Stomach smooth muscle (tissue), 2 donors: Measurements from ENCODE around the gene GSN.

Source experiments
- H3K27ac ChIP-seq: one replicate; pipeline ENCODE4 v1.7.0; 2013; ENCODE audit warnings: mild to moderate bottlenecking, low read length, inconsistent platforms
- H3K27me3 ChIP-seq, 2 donors: one replicate each; pipeline ENCODE4 v1.7.0; 2013; ENCODE audit warnings: low read length in 2 of 2; ENCODE audit not compliant: insufficient read depth in 2 of 2, control insufficient read depth in 1 of 2
- H3K36me3 ChIP-seq, 2 donors: one replicate each; pipeline ENCODE4 v1.7.0; 2013; ENCODE audit warnings: low read length in 2 of 2; ENCODE audit not compliant: control insufficient read depth in 2 of 2, insufficient read depth in 2 of 2
- H3K4me1 ChIP-seq: one replicate; pipeline ENCODE4 v1.7.0; 2013; ENCODE audit warnings: low read length; ENCODE audit not compliant: control insufficient read depth, insufficient read depth
- H3K4me3 ChIP-seq, 2 donors: one replicate each; pipeline ENCODE4 v1.7.0; 2013; ENCODE audit warnings: low read length in 2 of 2
- H3K9ac ChIP-seq, 2 donors: one replicate each; pipeline ENCODE4 v1.7.0; 2013; ENCODE audit warnings: low read length in 2 of 2, mild to moderate bottlenecking in 1 of 2
- H3K9me3 ChIP-seq, 2 donors: one replicate each; pipeline ENCODE4 v1.7.0; 2013; ENCODE audit warnings: low read length in 2 of 2; ENCODE audit not compliant: control insufficient read depth in 2 of 2
- donor health status: healthy.
- donor health status: Pancreatic carcinoma.

GSN gene

GRCh38 chr9:121376214-121376830 is 108.4 kb downstream of the GSN start:
- H3K4me3 ChIP-seq, result no peak overlapping the region
- H3K9ac ChIP-seq, result no peak overlapping the region
- no peaks in the 10 kb centered on the region for H3K36me3 ChIP-seq
- no peak overlapping the region for H3K27ac ChIP-seq
- H3K27me3 ChIP-seq, result no peaks in the 10 kb centered on the region
- no peaks in the 10 kb centered on the region for H3K9me3 ChIP-seq
- H3K4me1 ChIP-seq, result peaks cover 11% of the 10 kb centered on the region

DNA sequence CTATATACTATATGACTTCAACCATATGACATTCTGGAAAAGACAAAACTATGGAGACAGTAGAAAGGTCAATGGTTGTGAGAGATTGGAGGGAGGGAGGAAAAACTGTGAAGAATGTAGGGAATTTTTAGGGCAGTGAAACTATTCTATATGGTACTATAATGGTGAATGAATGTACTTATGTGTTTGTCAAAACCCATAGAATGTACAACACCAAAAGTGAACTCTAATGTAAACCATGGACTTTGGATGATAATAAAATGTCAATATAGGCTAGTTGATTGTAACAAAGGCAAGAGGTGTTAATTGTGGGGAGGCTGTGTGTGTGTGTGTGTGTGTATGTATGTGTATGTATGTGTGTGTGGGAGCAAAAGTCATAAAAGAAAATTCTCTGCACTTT is 112.9 kb downstream of the GSN start:
- no peaks in the 10 kb centered on the region for H3K9me3 ChIP-seq
- H3K4me3 ChIP-seq, result no peak overlapping the region
- H3K36me3 ChIP-seq, result no peaks in the 10 kb centered on the region
- no peak overlapping the region for H3K27ac ChIP-seq
- no peak overlapping the region for H3K9ac ChIP-seq
- H3K27me3 ChIP-seq, result no peaks in the 10 kb centered on the region
- no peaks in the 10 kb centered on the region for H3K4me1 ChIP-seq
